GM23338 (cell line): ENCODE measurements around the gene RFXANK.

ENCODE experiments used
- EZH2 ChIP-seq: fragments of 200-600 bp; sonication (generic); IDR thresholded peaks from one replicate; pipeline ENCODE4 v1.8.0; 2017; ENCODE audit warnings: antibody characterized with exemption, mild to moderate bottlenecking, low read depth; ENCODE audit not compliant: unreplicated experiment
- EZH2phosphoT487 ChIP-seq: fragments of 200-600 bp; sonication (generic); IDR thresholded peaks from one replicate; pipeline ENCODE4 v1.8.1; 2018; ENCODE audit warnings: antibody characterized with exemption; ENCODE audit not compliant: unreplicated experiment
- POLR2AphosphoS5 ChIP-seq: IDR thresholded peaks from 2 replicates; pipeline ENCODE4 v1.6.1; 2016; ENCODE audit warnings: antibody characterized with exemption, low read depth
- REST ChIP-seq: IDR thresholded peaks from one replicate; pipeline ENCODE4 v1.6.1; 2018; ENCODE audit warnings: antibody characterized with exemption; ENCODE audit not compliant: unreplicated experiment
- TF ChIP-seq, protein P1 (sequence below), 2 experiments: fragments of 200-600 bp in 1 of 2; sonication (generic) in 1 of 2; conservative IDR thresholded peaks; 2 replicates each; pipeline versions ENCODE4 v1.5.1 to v1.6.1; 2016 to 2017; ENCODE audit warnings: antibody characterized with exemption in 2 of 2, low read depth in 2 of 2, mild to moderate bottlenecking in 2 of 2, moderate library complexity in 1 of 2

- TF ChIP-seq EZH2phosphoT487 (no peak), EZH2 (no peak), REST (no peak), POLR2AphosphoS5 (no peak)
- TF ChIP-seq, protein P1, sequence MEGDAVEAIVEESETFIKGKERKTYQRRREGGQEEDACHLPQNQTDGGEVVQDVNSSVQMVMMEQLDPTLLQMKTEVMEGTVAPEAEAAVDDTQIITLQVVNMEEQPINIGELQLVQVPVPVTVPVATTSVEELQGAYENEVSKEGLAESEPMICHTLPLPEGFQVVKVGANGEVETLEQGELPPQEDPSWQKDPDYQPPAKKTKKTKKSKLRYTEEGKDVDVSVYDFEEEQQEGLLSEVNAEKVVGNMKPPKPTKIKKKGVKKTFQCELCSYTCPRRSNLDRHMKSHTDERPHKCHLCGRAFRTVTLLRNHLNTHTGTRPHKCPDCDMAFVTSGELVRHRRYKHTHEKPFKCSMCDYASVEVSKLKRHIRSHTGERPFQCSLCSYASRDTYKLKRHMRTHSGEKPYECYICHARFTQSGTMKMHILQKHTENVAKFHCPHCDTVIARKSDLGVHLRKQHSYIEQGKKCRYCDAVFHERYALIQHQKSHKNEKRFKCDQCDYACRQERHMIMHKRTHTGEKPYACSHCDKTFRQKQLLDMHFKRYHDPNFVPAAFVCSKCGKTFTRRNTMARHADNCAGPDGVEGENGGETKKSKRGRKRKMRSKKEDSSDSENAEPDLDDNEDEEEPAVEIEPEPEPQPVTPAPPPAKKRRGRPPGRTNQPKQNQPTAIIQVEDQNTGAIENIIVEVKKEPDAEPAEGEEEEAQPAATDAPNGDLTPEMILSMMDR (conservative IDR thresholded peaks at IDR 0.05; ENCODE audit: low read depth in 2 of 2) = no peak
These were observed 34.1 kb downstream of the RFXANK start for GRCh38 chr19:19226204-19226603.
